ENCODE data around the gene OSBPL9.
"Not testable (repeated sequence)": the region's sequence is repeated elsewhere in the genome, so short reads cannot be mapped to it uniquely, and the experiment has no call there.

Gene OSBPL9

DNA sequence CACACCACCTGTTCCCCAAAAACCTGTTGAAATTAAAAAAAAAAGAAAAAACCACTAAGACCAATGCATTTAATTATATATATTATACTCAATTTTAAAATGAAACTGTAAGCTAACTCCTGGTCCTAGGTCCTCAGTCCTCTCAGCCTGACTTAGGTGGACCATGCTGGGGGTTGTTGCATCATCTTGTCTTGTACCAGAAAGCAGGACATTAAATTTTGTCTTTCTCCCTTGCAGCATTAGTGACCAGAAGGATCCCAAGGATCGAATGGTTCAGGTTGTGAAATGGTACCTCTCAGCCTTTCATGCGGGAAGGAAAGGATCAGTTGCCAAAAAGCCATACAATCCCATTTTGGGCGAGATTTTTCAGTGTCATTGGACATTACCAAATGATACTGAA, 164.0 kb downstream of the OSBPL9 start:
- Mint-ChIP-seq H3K27ac (ENCODE audit: low read depth) (peak overlapping the region; percentile 42), H3K9me3 (no peaks in the 10 kb centered on the region), H3K27me3 (no peaks in the 10 kb centered on the region), H3K4me3 (no peak overlapping the region), H3K36me3 (ENCODE audit: insufficient read depth) (peaks cover 21% of the 10 kb centered on the region), H3K4me1 (no peaks in the 10 kb centered on the region)
- ATAC-seq (replicated peaks; ENCODE audit: extremely low read depth, poor library complexity, severe bottlenecking) (no peak), DNase-seq (ENCODE audit: low spot score in 2 of 2) (no peak)

DNA sequence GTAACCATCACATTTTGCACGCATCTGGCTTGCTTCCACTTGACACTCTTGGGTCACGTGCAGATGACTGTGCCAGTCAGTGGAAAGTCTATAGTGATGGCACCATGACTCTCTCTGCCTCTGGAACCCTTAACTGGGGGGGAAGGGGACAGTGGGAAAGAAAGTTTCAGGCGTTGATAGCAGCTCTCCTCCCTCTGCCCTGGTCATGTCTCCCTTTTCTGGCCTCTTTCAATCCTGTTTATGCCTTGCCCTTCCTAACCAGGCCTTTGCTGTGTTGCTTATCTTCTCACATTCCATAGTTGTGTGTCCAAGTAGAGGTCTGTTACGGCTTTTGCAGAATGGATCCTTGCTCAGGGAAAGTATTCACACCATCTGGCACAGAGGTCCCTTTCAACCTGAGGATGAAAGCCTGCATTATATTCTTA, 168.1 kb downstream of the OSBPL9 start:
- Mint-ChIP-seq H3K27me3 (no peaks in the 10 kb centered on the region), H3K4me1 (no peaks in the 10 kb centered on the region), H3K36me3 (ENCODE audit: insufficient read depth) (peaks cover 38% of the 10 kb centered on the region), H3K9me3 (no peaks in the 10 kb centered on the region), H3K27ac (ENCODE audit: low read depth) (no peak overlapping the region), H3K4me3 (no peak overlapping the region)
- no peak for DNase-seq (ENCODE audit: low spot score in 2 of 2)
- ATAC-seq (replicated peaks; ENCODE audit: extremely low read depth, poor library complexity, severe bottlenecking) = no peak

DNA sequence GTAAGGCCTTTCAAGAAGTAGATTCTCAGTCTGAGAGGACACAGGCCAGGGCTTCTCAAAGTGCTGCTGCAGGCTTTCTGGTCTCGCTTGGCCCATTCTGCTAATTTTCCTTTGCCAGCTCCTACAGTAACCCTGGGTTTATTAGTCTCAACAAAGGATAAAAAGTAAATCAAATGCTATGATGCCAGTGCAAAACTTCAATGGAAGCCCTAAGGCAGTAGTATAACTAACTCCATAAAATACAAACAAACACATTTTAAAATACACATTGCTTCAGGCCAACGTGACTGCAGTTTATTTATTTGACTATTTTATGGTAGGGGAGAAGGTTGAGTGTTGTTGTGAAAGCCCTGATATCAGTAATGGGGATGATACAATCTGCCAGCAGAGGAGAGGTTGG, 172.0 kb downstream of the OSBPL9 start:
- no peaks in the 10 kb centered on the region for H3K9me3 Mint-ChIP-seq

DNA sequence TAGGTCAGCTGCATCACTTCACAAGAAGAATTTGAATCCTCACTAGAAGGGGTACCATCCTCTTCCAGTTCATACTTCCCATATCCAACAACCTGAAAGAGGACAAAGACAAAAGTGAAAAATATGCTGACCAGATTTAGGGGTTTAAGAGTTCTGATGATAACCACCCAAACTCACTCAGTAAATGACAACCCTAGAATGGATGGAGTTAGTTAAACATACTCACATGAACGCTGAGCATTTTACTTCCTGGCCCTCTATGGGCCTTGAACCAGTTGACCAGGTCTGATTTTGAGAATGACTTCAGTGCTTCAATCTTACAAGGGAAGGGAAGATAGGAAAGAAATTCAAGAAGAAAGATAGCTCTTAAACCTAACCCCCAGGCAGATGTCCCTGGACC, 172.4 kb downstream of the OSBPL9 start:
- Mint-ChIP-seq H3K4me3 (no peak overlapping the region), H3K4me1 (no peaks in the 10 kb centered on the region), H3K27ac (ENCODE audit: low read depth) (peak overlapping the region; percentile 54), H3K36me3 (ENCODE audit: insufficient read depth) (peaks cover 42% of the 10 kb centered on the region), H3K27me3 (no peaks in the 10 kb centered on the region), H3K9me3 (no peaks in the 10 kb centered on the region)
- ATAC-seq (replicated peaks; ENCODE audit: extremely low read depth, poor library complexity, severe bottlenecking) (no peak), DNase-seq (ENCODE audit: low spot score in 2 of 2) (no peak)

More for the DNA sequence above, 172.0 kb downstream of the OSBPL9 start:
- Mint-ChIP-seq H3K4me3 (no peak overlapping the region), H3K27me3 (no peaks in the 10 kb centered on the region), H3K27ac (ENCODE audit: low read depth) (no peak overlapping the region), H3K36me3 (ENCODE audit: insufficient read depth) (peaks cover 42% of the 10 kb centered on the region), H3K4me1 (no peaks in the 10 kb centered on the region)
- DNase-seq (ENCODE audit: low spot score in 2 of 2) = no peak
- no peak for ATAC-seq (replicated peaks; ENCODE audit: extremely low read depth, poor library complexity, severe bottlenecking)

DNA sequence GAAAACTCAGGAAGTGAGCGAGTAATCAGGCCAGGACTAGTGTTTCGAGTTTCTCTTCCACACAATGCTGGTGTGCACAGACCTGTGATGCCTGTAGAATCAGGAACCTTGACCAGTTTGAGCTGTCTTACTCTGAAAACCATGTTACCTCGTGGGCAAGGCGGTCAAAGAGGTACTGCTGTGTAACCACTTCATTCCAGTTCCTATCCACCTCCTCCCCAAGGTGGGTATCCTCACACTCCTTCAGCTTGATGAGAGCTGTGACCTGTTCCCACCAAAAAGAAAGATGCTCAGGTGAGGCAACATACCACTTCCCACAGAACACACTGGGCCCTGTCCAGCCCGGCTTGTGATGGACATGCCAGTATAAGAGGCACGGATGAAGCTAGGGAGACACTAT, 173.5 kb downstream of the OSBPL9 start:
- H3K9me3 Mint-ChIP-seq = no peaks in the 10 kb centered on the region
- H3K4me3 Mint-ChIP-seq = no peak overlapping the region
- H3K4me1 Mint-ChIP-seq = no peaks in the 10 kb centered on the region
- H3K36me3 Mint-ChIP-seq (ENCODE audit: insufficient read depth) = peaks cover 39% of the 10 kb centered on the region
- no peak overlapping the region for H3K27ac Mint-ChIP-seq (ENCODE audit: low read depth)
- ATAC-seq (replicated peaks; ENCODE audit: extremely low read depth, poor library complexity, severe bottlenecking) = no peak
- no peak for DNase-seq (ENCODE audit: low spot score in 2 of 2)
- no peaks in the 10 kb centered on the region for H3K27me3 Mint-ChIP-seq

DNA sequence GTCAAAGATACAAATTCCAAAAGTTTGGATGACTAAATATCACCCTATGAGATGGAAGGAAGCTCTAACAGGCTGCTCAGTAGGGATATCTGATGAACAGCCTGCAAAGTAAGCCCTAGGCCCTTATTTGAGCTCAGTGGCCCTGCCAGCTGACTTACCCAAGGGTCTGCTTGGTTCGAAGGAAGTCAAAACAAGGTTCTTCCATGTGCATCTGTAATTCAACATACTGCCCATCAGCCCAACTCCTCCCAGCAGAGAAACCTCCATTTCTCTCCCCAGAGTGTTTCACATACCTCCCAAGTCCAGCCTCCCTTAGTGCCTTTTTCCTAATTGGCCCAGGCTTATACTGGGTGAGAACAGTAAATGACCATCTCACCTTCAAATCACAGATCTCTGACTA, 175.0 kb downstream of the OSBPL9 start:
- H3K9me3 Mint-ChIP-seq = no peaks in the 10 kb centered on the region
- no peak for ATAC-seq (replicated peaks; ENCODE audit: extremely low read depth, poor library complexity, severe bottlenecking)
- no peaks in the 10 kb centered on the region for H3K27me3 Mint-ChIP-seq
- H3K4me3 Mint-ChIP-seq = no peak overlapping the region
- peaks cover 38% of the 10 kb centered on the region for H3K36me3 Mint-ChIP-seq (ENCODE audit: insufficient read depth)
- H3K27ac Mint-ChIP-seq (ENCODE audit: low read depth) = no peak overlapping the region
- DNase-seq (ENCODE audit: low spot score in 2 of 2) = no peak
- no peaks in the 10 kb centered on the region for H3K4me1 Mint-ChIP-seq

DNA sequence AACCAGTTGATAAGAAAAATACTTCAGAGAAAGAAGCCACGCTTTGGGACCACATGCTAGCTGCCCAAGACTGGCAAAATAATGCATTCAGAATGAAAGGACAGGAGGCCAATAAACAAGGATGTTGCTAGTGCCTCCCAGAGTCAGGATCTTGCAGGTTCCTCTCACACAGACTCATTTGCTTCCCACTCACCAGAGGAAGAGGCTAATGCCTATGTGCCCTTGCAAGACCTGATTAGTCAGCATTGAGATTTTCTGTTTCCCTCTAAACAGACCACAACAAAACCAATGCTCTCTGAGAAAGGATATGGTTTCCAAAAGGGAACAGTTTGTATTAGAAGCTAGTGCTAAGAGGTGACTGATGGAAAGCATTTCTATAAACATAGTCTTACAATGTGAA, 176.0 kb downstream of the OSBPL9 start:
- no peak for DNase-seq (ENCODE audit: low spot score in 2 of 2)
- ATAC-seq (replicated peaks; ENCODE audit: extremely low read depth, poor library complexity, severe bottlenecking) = no peak
- no peaks in the 10 kb centered on the region for H3K27me3 Mint-ChIP-seq
- H3K27ac Mint-ChIP-seq (ENCODE audit: low read depth) = peak overlapping the region; percentile 29
- H3K9me3 Mint-ChIP-seq = no peaks in the 10 kb centered on the region
- H3K4me1 Mint-ChIP-seq = no peaks in the 10 kb centered on the region
- H3K36me3 Mint-ChIP-seq (ENCODE audit: insufficient read depth) = peaks cover 32% of the 10 kb centered on the region
- H3K4me3 Mint-ChIP-seq = no peak overlapping the region

DNA sequence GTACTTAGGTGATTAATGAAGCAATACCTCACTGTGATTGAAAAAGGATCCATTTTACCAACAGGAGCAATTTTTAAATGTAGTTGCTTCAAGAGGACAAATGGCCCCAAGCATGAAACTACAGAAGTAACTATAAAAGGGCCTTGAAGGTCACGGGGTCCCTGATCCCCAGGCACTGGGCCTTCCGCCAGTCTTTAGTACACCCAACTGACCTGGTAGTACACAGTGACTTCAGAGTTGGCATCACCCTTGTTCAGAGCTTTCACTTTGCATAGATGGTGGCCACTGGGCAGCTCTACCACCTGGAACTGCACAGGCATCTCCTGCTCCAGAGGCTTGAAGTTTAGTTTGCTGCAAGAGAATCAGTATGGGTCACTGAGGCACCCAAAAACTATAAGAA, 177.4 kb downstream of the OSBPL9 start:
- no peaks in the 10 kb centered on the region for H3K9me3 Mint-ChIP-seq
- H3K4me1 Mint-ChIP-seq = no peaks in the 10 kb centered on the region
- peaks cover 26% of the 10 kb centered on the region for H3K36me3 Mint-ChIP-seq (ENCODE audit: insufficient read depth)
- ATAC-seq (replicated peaks; ENCODE audit: extremely low read depth, poor library complexity, severe bottlenecking) (no peak), DNase-seq (ENCODE audit: low spot score in 2 of 2) (no peak)
- H3K4me3 Mint-ChIP-seq = peak overlapping the region; percentile 32
- no peak overlapping the region for H3K27ac Mint-ChIP-seq (ENCODE audit: low read depth)
- no peaks in the 10 kb centered on the region for H3K27me3 Mint-ChIP-seq

DNA sequence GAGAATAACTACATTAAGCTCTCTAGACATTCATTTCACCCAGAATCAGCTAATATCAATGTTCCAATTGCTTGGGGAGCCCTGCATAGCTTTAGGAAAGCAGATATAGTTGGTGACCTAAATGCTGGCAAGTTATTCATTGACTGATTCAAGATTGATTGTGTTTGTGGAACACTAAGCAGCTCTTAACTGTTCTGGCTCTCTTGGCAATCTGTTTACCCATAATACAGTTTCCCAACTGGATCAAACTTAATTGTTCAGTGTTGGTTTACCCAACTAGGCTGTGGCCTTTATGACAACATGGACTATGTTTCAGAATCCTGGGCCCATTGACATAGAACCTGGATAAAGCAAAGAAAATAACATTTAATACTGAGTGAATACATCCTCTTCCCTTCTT, 178.0 kb downstream of the OSBPL9 start:
- Mint-ChIP-seq H3K4me3 (no peak overlapping the region), H3K9me3 (no peaks in the 10 kb centered on the region), H3K27me3 (no peaks in the 10 kb centered on the region), H3K36me3 (ENCODE audit: insufficient read depth) (peaks cover 20% of the 10 kb centered on the region), H3K27ac (ENCODE audit: low read depth) (peak overlapping the region; percentile 35), H3K4me1 (no peaks in the 10 kb centered on the region)
- ATAC-seq (replicated peaks; ENCODE audit: extremely low read depth, poor library complexity, severe bottlenecking) (no peak), DNase-seq (ENCODE audit: low spot score in 2 of 2) (no peak)

DNA sequence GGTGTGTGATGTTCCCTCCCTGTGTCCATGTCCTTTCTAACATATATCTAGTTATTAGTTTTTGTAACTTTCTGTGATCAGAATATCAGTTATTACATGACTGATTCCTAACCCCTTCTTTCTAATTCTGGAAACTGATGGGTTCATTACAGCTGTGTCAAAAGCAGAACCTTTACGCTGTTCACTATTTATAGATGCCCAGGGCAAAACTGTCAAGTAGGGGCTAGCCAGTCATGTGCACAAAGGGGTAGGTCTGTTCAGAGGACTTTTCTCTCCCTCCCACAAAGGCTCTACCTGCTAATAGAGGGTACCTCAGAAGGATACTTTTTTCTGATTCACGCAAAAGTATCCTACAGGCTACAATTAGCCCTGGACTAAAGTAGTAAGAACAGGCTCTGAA, 182.5 kb downstream of the OSBPL9 start:
- H3K36me3 Mint-ChIP-seq (ENCODE audit: insufficient read depth) = peaks cover 33% of the 10 kb centered on the region
- no peak for DNase-seq (ENCODE audit: low spot score in 2 of 2)
- no peaks in the 10 kb centered on the region for H3K27me3 Mint-ChIP-seq
- ATAC-seq (replicated peaks; ENCODE audit: extremely low read depth, poor library complexity, severe bottlenecking) = no peak
- H3K27ac Mint-ChIP-seq (ENCODE audit: low read depth) = no peak overlapping the region
- no peaks in the 10 kb centered on the region for H3K4me1 Mint-ChIP-seq
- no peak overlapping the region for H3K4me3 Mint-ChIP-seq
- H3K9me3 Mint-ChIP-seq = no peaks in the 10 kb centered on the region

DNA sequence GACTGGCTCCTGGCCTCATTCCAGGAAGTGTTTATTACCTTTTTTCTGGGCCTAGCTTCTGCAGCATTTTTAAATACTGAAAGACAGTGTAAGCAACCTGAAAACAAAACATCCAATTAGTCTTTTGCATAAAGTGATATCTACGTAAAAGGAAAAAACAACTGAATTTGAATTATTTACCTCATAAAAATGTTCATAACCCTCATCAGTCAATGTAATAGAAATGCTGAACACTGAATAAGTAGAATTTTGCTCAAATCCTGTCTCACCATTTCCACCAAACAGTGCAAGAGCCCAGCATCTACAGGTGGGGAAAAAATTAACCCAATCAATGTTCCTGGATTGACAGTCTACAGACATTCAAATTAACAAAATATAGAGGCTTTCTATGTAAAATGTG, 197.6 kb downstream of the OSBPL9 start:
- H3K36me3 Mint-ChIP-seq (ENCODE audit: insufficient read depth) = peaks cover 42% of the 10 kb centered on the region
- no peak for DNase-seq (ENCODE audit: low spot score in 2 of 2)
- H3K27me3 Mint-ChIP-seq = no peaks in the 10 kb centered on the region
- ATAC-seq (replicated peaks; ENCODE audit: extremely low read depth, poor library complexity, severe bottlenecking) = no peak
- H3K27ac Mint-ChIP-seq (ENCODE audit: low read depth) = no peak overlapping the region
- no peak overlapping the region for H3K4me3 Mint-ChIP-seq
- no peaks in the 10 kb centered on the region for H3K4me1 Mint-ChIP-seq
- H3K9me3 Mint-ChIP-seq = no peaks in the 10 kb centered on the region

DNA sequence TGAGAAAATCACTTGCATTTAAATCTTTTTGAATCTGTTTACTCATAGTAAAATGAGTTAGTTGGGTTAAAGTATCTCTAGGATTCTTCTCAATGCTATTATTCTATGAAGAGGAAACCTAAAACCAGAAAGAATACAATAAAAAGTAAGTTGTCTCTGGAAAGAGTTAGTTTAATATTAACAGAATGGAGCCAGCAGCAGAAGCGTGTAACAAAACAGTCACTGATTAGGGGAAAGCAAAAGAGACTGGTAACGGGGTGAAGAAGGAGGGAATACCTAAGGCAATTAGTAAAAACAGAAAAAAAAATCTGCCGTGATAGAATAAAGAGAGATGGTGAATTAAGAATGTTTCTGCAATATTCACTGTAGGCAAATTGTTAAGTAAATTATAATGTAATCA, 201.6 kb downstream of the OSBPL9 start:
- Mint-ChIP-seq H3K4me3 (no peak overlapping the region), H3K36me3 (ENCODE audit: insufficient read depth) (peaks cover 45% of the 10 kb centered on the region), H3K27me3 (no peaks in the 10 kb centered on the region), H3K9me3 (no peaks in the 10 kb centered on the region), H3K27ac (ENCODE audit: low read depth) (no peak overlapping the region), H3K4me1 (no peaks in the 10 kb centered on the region)
- no peak for ATAC-seq (replicated peaks; ENCODE audit: extremely low read depth, poor library complexity, severe bottlenecking)
- DNase-seq (ENCODE audit: low spot score in 2 of 2) = no peak

DNA sequence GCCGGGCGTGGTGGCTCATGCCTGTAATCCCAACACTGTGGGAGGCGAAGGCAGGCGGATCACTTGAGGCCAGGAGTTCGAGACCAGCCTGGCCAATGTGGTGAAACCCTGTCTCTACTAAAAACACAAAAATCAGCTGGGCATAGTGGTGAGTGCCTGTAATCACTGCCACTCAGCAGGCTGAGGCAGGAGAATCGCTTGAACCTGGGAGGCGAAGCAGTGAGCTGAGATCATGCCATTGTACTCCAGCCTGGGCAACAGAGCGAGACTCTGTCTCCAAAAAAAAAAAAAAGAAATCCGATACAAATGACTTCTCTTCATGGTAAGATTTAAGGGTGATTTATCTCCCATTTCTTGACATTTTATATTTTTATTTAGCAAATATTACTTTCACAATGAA, 202.1 kb downstream of the OSBPL9 start:
- peaks cover 40% of the 10 kb centered on the region for H3K36me3 Mint-ChIP-seq (ENCODE audit: insufficient read depth)
- H3K4me1 Mint-ChIP-seq; H3K27me3 Mint-ChIP-seq; H3K9me3 Mint-ChIP-seq; H3K27ac Mint-ChIP-seq (ENCODE audit: low read depth); H3K4me3 Mint-ChIP-seq; ATAC-seq (replicated peaks; ENCODE audit: extremely low read depth, poor library complexity, severe bottlenecking); DNase-seq (ENCODE audit: low spot score in 2 of 2): not testable (repeated sequence)

DNA sequence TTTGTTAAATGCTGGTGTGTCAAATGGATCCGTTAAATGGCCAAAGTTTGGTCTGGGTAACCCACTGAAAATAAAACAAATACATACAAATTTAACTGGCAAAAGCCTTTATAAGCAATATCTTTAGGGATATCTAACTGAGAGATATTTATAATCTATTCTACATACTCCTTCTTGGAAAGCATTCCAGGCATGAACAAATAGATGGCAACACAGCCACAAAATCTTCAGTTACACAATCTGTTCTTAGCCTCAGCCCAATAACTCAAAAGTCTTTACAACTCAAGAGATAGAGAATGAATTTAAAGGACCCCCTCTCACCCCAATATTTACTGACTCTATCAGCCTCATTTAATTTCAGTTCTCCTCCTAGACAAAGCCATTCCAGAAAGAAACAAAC, 202.9 kb downstream of the OSBPL9 start:
- no peak overlapping the region for H3K4me3 Mint-ChIP-seq
- no peak for ATAC-seq (replicated peaks; ENCODE audit: extremely low read depth, poor library complexity, severe bottlenecking)
- no peaks in the 10 kb centered on the region for H3K9me3 Mint-ChIP-seq
- H3K27me3 Mint-ChIP-seq = no peaks in the 10 kb centered on the region
- no peak for DNase-seq (ENCODE audit: low spot score in 2 of 2)
- H3K4me1 Mint-ChIP-seq = no peaks in the 10 kb centered on the region
- H3K36me3 Mint-ChIP-seq (ENCODE audit: insufficient read depth) = peaks cover 37% of the 10 kb centered on the region
- H3K27ac Mint-ChIP-seq (ENCODE audit: low read depth) = no peak overlapping the region
